Stimulated activated CD8-positive, alpha-beta memory T cell treated with anti-CD3 and anti-CD28 coated beads, Interleukin-15, amount 100 ng/mL, for 1 hour (primary cell): Measurements from ENCODE around the gene CDKN2AIPNL.
A peak's percentile ranks its signal among the peaks of the same experiment; 100 is the strongest.
"Not testable (repeated sequence)": the region's sequence is repeated elsewhere in the genome, so short reads cannot be mapped to it uniquely, and the experiment has no call there.

Experiments used
- DNase-seq: peaks from one replicate; pipeline ENCODE4 v3.0.0-alpha.2; 2020; ENCODE audit warnings: low read depth

The CDKN2AIPNL gene

GRCh38 chr5:134437847-134438581 lies 26.3 kb upstream of the CDKN2AIPNL start:
- no peak for DNase-seq

- DNase-seq = no peak
These were observed 25.7 kb upstream of the CDKN2AIPNL start for GRCh38 chr5:134437340-134437846.

- DNase-seq = peak; percentile 5
These were observed 25.1 kb upstream of the CDKN2AIPNL start for GRCh38 chr5:134436523-134437339.

- no peak for DNase-seq
These were observed 23.9 kb upstream of the CDKN2AIPNL start for GRCh38 chr5:134435560-134435959.

GRCh38 chr5:134432677-134433359 lies 21.1 kb upstream of the CDKN2AIPNL start:
- no peak for DNase-seq

- DNase-seq = no peak
These were observed 20.5 kb upstream of the CDKN2AIPNL start for GRCh38 chr5:134432174-134432573.

- no peak for DNase-seq
These were observed 18.4 kb upstream of the CDKN2AIPNL start for GRCh38 chr5:134430001-134430569.

- no peak for DNase-seq
These were observed 15.9 kb upstream of the CDKN2AIPNL start for GRCh38 chr5:134427540-134428041.

- no peak for DNase-seq
These were observed 14.7 kb upstream of the CDKN2AIPNL start for GRCh38 chr5:134426361-134426760.

- no peak for DNase-seq
These were observed 11.7 kb upstream of the CDKN2AIPNL start for GRCh38 chr5:134423376-134423775.

GRCh38 chr5:134422791-134423365 lies 11.2 kb upstream of the CDKN2AIPNL start:
- no peak for DNase-seq

- not testable (repeated sequence) for DNase-seq
These were observed 9.4 kb upstream of the CDKN2AIPNL start for GRCh38 chr5:134421038-134421437.

- no peak for DNase-seq
These were observed 8.7 kb upstream of the CDKN2AIPNL start for GRCh38 chr5:134420343-134420742.

GRCh38 chr5:134418958-134419357 lies 7.3 kb upstream of the CDKN2AIPNL start:
- DNase-seq = no peak

GRCh38 chr5:134417707-134418106 lies 6.0 kb upstream of the CDKN2AIPNL start:
- no peak for DNase-seq

GRCh38 chr5:134413046-134413445 lies 1.4 kb upstream of the CDKN2AIPNL start:
- DNase-seq = no peak

GRCh38 chr5:134411228-134411545 lies 494 bp downstream of the CDKN2AIPNL start:
- DNase-seq = no peak

- no peak for DNase-seq
These were observed 859 bp downstream of the CDKN2AIPNL start for GRCh38 chr5:134410822-134411221.

GRCh38 chr5:134409321-134409720 lies 2.4 kb downstream of the CDKN2AIPNL start:
- no peak for DNase-seq

- no peak for DNase-seq
These were observed 5.3 kb downstream of the CDKN2AIPNL start for GRCh38 chr5:134406390-134406789.

GRCh38 chr5:134403951-134404350 lies 7.7 kb downstream of the CDKN2AIPNL start:
- DNase-seq = no peak
